Panc1 (cell line): ENCODE data around the gene BCL2. TPM values are rescaled to one million over a fixed set of nuclear protein-coding genes. Genes with fewer than 3 reads are reported as not detected.

Experiments used
- ATAC-seq: fragments of 200-7000 bp; cut with Tn5 transposase; 2 replicates; pipeline ENCODE4 v1.9.1; 2020; ENCODE audit warnings: mild to moderate bottlenecking, moderate library complexity
- BruUV-seq: library from RNA; stranded (reverse); fragments of 400-500 nt; replicated peaks from 2 replicates; lab custom pipeline; 2021; lab: Mats Ljungman, UMichigan
- CTCF ChIA-PET: fragments of 300-600 bp; sonication (Branson Sonifier 250); formaldehyde crosslinking; loops from one replicate; lab custom pipeline; 2022; ENCODE audit warnings: antibody characterized with exemption; lab: Charles Lee
- POLR2A ChIA-PET: fragments of 300-600 bp; sonication (Branson Sonifier 250); formaldehyde crosslinking; loops from one replicate; lab custom pipeline; 2022; ENCODE audit warnings: antibody characterized with exemption; lab: Charles Lee
- DNase-seq: peaks from one replicate; pipeline ENCODE4 v3.0.0-alpha.2; 2010; ENCODE audit warnings: low read depth, low spot score
- H3K27ac ChIP-seq: 2 replicates; pipeline ENCODE4 v1.5.1; 2011; ENCODE audit warnings: mild to moderate bottlenecking, low read length, inconsistent platforms
- H3K27me3 ChIP-seq: fragments of 200-500 bp; sonication (Bioruptor generic); 2 replicates; pipeline ENCODE4 v1.6.0; 2014; ENCODE audit warnings: low read length, inconsistent platforms; ENCODE audit not compliant: control insufficient read depth, insufficient read depth
- H3K36me3 ChIP-seq: fragments of 200-500 bp; sonication (Bioruptor generic); 2 replicates; pipeline ENCODE4 v1.5.1; 2014; ENCODE audit warnings: inconsistent platforms, mild to moderate bottlenecking, low read length, moderate library complexity; ENCODE audit not compliant: control insufficient read depth, insufficient read depth
- H3K4me1 ChIP-seq: 2 replicates; pipeline ENCODE4 v1.5.1; 2011; ENCODE audit warnings: inconsistent platforms, mild to moderate bottlenecking, low read length, moderate library complexity; ENCODE audit not compliant: control insufficient read depth, insufficient read depth
- H3K4me3 ChIP-seq, 2 experiments: 2 replicates each; pipeline ENCODE4 v1.5.1; 2011 to 2012; ENCODE audit warnings: low read depth in 2 of 2, low read length in 2 of 2, mild to moderate bottlenecking in 2 of 2, inconsistent platforms in 1 of 2, moderate library complexity in 1 of 2
- H3K9me3 ChIP-seq: fragments of 200-500 bp; sonication (Bioruptor generic); 2 replicates; pipeline ENCODE4 v1.5.1; 2014; ENCODE audit warnings: low read depth, mild to moderate bottlenecking, inconsistent platforms, low read length, moderate library complexity; ENCODE audit not compliant: control insufficient read depth, insufficient read depth
- CTCF ChIP-seq: fragments of 450-650 bp; IDR thresholded peaks from 2 replicates; pipeline ENCODE4 v1.5.1; 2017; ENCODE audit warnings: mild to moderate bottlenecking
- POLR2AphosphoS5 ChIP-seq: IDR thresholded peaks from 2 replicates; pipeline ENCODE4 v1.6.1; 2012; ENCODE audit warnings: mild to moderate bottlenecking, low read depth, low read length, moderate library complexity
- REST ChIP-seq, 2 experiments: IDR thresholded peaks; 2 replicates each; pipeline ENCODE4 v1.6.1; 2011 to 2012; ENCODE audit warnings: low read depth in 2 of 2, control low read depth in 1 of 2, low read length in 1 of 2, mild to moderate bottlenecking in 1 of 2, moderate library complexity in 1 of 2; ENCODE audit not compliant: insufficient read depth in 1 of 2
- SIN3A ChIP-seq: IDR thresholded peaks from 2 replicates; pipeline ENCODE4 v1.6.1; 2012; ENCODE audit warnings: low read depth, mild to moderate bottlenecking, low read length, moderate library complexity, borderline replicate concordance; ENCODE audit not compliant: insufficient read depth
- TCF7L2 ChIP-seq: IDR thresholded peaks from 2 replicates; pipeline ENCODE4 v1.6.1; 2011; ENCODE audit warnings: mild to moderate bottlenecking, low read depth, low read length, inconsistent platforms
- in situ Hi-C: cut with HindIII; loops from 2 replicates; pipeline ENCODE4 v1.10.0; 2016; ENCODE audit warnings: low sequenced_read_pairs, low pct_unique_long_range_greater_than_20kb
- intact Hi-C: fragments of 100-400 bp; cut with micrococcal nuclease; formaldehyde crosslinking; loops from one replicate; pipeline ENCODE4 v1.10.0; 2022; ENCODE audit not compliant: unreplicated experiment
- total RNA-seq: library from RNA; stranded (reverse); gene quantifications from one replicate; pipeline ENCODE4 v1.2.1, GENCODE V29; 2021; ENCODE audit not compliant: unreplicated experiment

The BCL2 gene
- total RNA-seq, 1 experiment from 2014 or later, result 0.72 TPM

GRCh38 chr18:63253428-63254372 lies 65.9 kb downstream of the BCL2 start:
- intact Hi-C loops, result no loop called here
- Histone ChIP-seq H3K36me3 (no peaks in the 10 kb centered on the region), H3K4me3 (no peak overlapping the region), H3K27ac (no peak overlapping the region), H3K4me1 (no peaks in the 10 kb centered on the region), H3K9me3 (no peaks in the 10 kb centered on the region), H3K27me3 (no peaks in the 10 kb centered on the region)
- TF ChIP-seq CTCF (no peak), TCF7L2 (no peak)
- in situ Hi-C loops, result no loop called here
- ChIA-PET POLR2A (no interaction called here), CTCF (interaction anchor here (0.6 kb wide), 1 partner anchor 12 kb away, joined by 3 read pairs; no protein-coding TSS in a partner anchor)
- DNase-seq (no peak), ATAC-seq (no peak)
- BruUV-seq, result no TSS peak

- no TSS peak for BruUV-seq
- H3K27me3 ChIP-seq, result no peaks in the 10 kb centered on the region
- in situ Hi-C loops, result no loop called here
- H3K4me1 ChIP-seq, result no peaks in the 10 kb centered on the region
- CTCF ChIA-PET, result no interaction called here
- no peak overlapping the region for H3K4me3 ChIP-seq
- no peak for TF ChIP-seq CTCF
- no peak for TF ChIP-seq TCF7L2
- no peak for TF ChIP-seq SIN3A
- no peak for TF ChIP-seq POLR2AphosphoS5
- TF ChIP-seq REST (IDR thresholded peaks at IDR 0.05; ENCODE audit: insufficient read depth in 1 of 2, low read depth in 2 of 2, low read length in 1 of 2), result no peak
- intact Hi-C loops, result no loop called here
- H3K36me3 ChIP-seq, result no peaks in the 10 kb centered on the region
- H3K9me3 ChIP-seq, result no peaks in the 10 kb centered on the region
- ATAC-seq (no peak), DNase-seq (no peak)
- POLR2A ChIA-PET, result no interaction called here
- H3K27ac ChIP-seq, result no peak overlapping the region
These were observed 66.6 kb downstream of the BCL2 start for GRCh38 chr18:63253014-63253413.
